Ovary (tissue), 9 donors: ENCODE data around the gene ATG9B. TPM values are rescaled to one million over a fixed set of nuclear protein-coding genes. Genes with fewer than 3 reads are reported as not detected.
"Not testable (repeated sequence)": the region's sequence is repeated elsewhere in the genome, so short reads cannot be mapped to it uniquely, and the experiment has no call there.

Experiments used
- DNase-seq, 5 donors: peaks; one replicate each; pipeline ENCODE4 v3.0.0-alpha.2; 2019 to 2020
- H3K27ac ChIP-seq, 2 donors: fragments of 200-600 bp; one replicate each; pipeline versions ENCODE4 v1.5.1 to v1.8.0; 2019 to 2022
- H3K27me3 ChIP-seq: fragments of 200-600 bp; one replicate; pipeline ENCODE4 v1.8.0; 2022
- H3K36me3 ChIP-seq: fragments of 200-600 bp; sonication (generic); one replicate; pipeline ENCODE4 v1.5.1; 2019
- H3K4me1 ChIP-seq: one replicate; pipeline ENCODE4 v1.8.1; 2013; ENCODE audit warnings: mild to moderate bottlenecking, moderate library complexity; ENCODE audit not compliant: insufficient read depth
- H3K4me3 ChIP-seq: fragments of 200-600 bp; sonication (generic); one replicate; pipeline ENCODE4 v1.5.1; 2017
- H3K9me3 ChIP-seq, 2 donors: fragments of 200-600 bp in 1 of 2; sonication (generic) in 1 of 2; one replicate each; pipeline versions ENCODE4 v1.5.1 to v1.8.1; 2013 to 2019; ENCODE audit warnings: mild to moderate bottlenecking in 1 of 2, moderate library complexity in 1 of 2
- EP300 ChIP-seq: sonication (generic); formaldehyde crosslinking; IDR thresholded peaks from one replicate; pipeline ENCODE4 v1.6.1; 2017; ENCODE audit warnings: antibody characterized with exemption
- POLR2A ChIP-seq: fragments of 450-650 bp; IDR thresholded peaks from one replicate; pipeline ENCODE4 v1.6.1; 2017; ENCODE audit warnings: antibody characterized with exemption, mild to moderate bottlenecking, moderate library complexity
- WGBS, 3 donors: extraction: QIAGEN DNeasy Blood & Tissue Kit in 1 of 3; methylation state at CpG; one replicate each; pipeline versions ENCODE4 v1.1.5 to v1.1.7; 2013 to 2017; 5-methylcytosine and 5-hydroxymethylcytosine counted together
- intact Hi-C, 4 donors: fragments of 100-400 bp; cut with DNase I; formaldehyde crosslinking; loops; one replicate each; pipeline versions ENCODE4 v1.11.0 to v1.15.1; 2022 to 2023
- polyA plus RNA-seq, 2 donors: library from polyadenylated mRNA; stranded (reverse); fragments of 200-250 nt in 1 of 2; fragments of 350-450 nt in 1 of 2; fragmentation: Illumina TruSeq in 1 of 2; extraction: RNeasy Lipid Tissue Mini Kit (QIAGEN cat#74804) in 1 of 2; gene quantifications; one replicate each; pipeline ENCODE4 v1.2.3, GENCODE V29; 2013 to 2014
- total RNA-seq, 7 donors: library from RNA; depleted of rRNA in 2 of 7; stranded (reverse); fragments of >200 nt in 2 of 7; fragmentation: NEBNext Ultra II Directional in 3 of 7; extraction: Animal tissue kit (Norgen Biotek cat#: 25700) in 3 of 7; gene quantifications; one replicate each; pipeline versions ENCODE4 v1.1.0 to v1.2.4, GENCODE V29; 2016 to 2023
- TF ChIP-seq, protein P1 (sequence below), 3 donors: fragments of 450-650 bp in 2 of 3; fragments of 200-600 bp in 1 of 3; IDR thresholded peaks; one replicate each; pipeline versions ENCODE4 v1.5.1 to v1.8.0; 2016 to 2022; ENCODE audit warnings: antibody characterized with exemption in 3 of 3, mild to moderate bottlenecking in 1 of 3
- donor health status: DM: no; HTN: no; CAD: no; lungs with moderate emphysema.
- donor health status: DM: no; HTN: no; CAD: no.
- donor health status: Bipolar disorder and iron deficiency.
- donor health status: DM: yes; HTN: yes; CAD: no.
- donor health status: DM: no; HTN: no; CAD: no.
- donor health status: DM: yes; HTN: yes; CAD: no.

Gene ATG9B
- total and polyA plus RNA-seq, 9 donors, result 0.03 to 1.0 (median 0.35) TPM

- WGBS, 3 donors, result 0 to 1% (median 0%) methylated on average over 50 to 53 of the region's 53 CpGs
- Histone ChIP-seq H3K4me3 (peak within 1 kb of the TSS; percentile 82), H3K27ac (peak within 1 kb of the TSS in 1 of 2 donors; percentile 74), H3K27me3 (no peaks in the 10 kb centered on the region), H3K9me3 (no peaks in the 10 kb centered on the region), H3K4me1 (peaks cover 4% of the 10 kb centered on the region), H3K36me3 (no peaks in the 10 kb centered on the region)
- peak; percentile 97 to 100 (median 98) for DNase-seq
- TF ChIP-seq EP300, result peak; percentile 2
- TF ChIP-seq, protein P1, sequence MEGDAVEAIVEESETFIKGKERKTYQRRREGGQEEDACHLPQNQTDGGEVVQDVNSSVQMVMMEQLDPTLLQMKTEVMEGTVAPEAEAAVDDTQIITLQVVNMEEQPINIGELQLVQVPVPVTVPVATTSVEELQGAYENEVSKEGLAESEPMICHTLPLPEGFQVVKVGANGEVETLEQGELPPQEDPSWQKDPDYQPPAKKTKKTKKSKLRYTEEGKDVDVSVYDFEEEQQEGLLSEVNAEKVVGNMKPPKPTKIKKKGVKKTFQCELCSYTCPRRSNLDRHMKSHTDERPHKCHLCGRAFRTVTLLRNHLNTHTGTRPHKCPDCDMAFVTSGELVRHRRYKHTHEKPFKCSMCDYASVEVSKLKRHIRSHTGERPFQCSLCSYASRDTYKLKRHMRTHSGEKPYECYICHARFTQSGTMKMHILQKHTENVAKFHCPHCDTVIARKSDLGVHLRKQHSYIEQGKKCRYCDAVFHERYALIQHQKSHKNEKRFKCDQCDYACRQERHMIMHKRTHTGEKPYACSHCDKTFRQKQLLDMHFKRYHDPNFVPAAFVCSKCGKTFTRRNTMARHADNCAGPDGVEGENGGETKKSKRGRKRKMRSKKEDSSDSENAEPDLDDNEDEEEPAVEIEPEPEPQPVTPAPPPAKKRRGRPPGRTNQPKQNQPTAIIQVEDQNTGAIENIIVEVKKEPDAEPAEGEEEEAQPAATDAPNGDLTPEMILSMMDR (IDR thresholded peaks at IDR 0.05), result peak in 2 of 3 donors; percentile 45 to 64
- TF ChIP-seq POLR2A, result peak; percentile 58
- intact Hi-C loops, result loop anchor here in 1 of 4 donors (2.0 kb wide), 1 partner anchor 58 kb away; the partner anchor contains the start of gene AGAP3
These were observed 4.0 kb upstream of the ATG9B start, which contains the start of gene ABCB8 for GRCh38 chr7:151028131-151028947. Gene ABCB8 (plus strand): TSS chr7:151028450. CDS start chr7:151028516, 66 bp downstream.

DNA sequence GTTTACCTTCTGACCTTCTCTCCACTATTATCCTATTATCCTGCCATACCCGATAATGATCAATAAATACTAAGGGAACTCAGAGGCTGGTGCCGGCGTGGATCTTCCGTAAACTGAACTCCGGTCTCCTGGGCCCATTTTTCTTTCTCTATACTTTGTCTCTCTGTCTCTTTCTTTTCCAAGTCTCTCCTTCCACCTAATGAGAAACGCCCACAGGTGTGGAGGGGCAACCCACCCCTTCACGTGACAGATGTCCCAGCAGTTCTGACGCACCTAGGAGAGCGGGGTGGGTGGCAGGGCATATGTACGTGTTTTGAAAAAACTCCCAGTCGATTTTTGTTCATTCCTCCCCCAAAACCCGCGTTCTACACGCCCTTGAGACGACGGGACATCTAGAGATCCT is 3.4 kb upstream of the ATG9B start:
- Histone ChIP-seq H3K27ac (peak overlapping the region in 1 of 2 donors; percentile 74), H3K4me3 (peak overlapping the region; percentile 82)
- H3K4me1 ChIP-seq, DNase-seq, H3K27me3 ChIP-seq, H3K36me3 ChIP-seq, H3K9me3 ChIP-seq: not testable (repeated sequence)
- intact Hi-C loops, result loop anchor here in 1 of 4 donors (2.0 kb wide), 1 partner anchor 59 kb away; the partner anchor contains the start of gene AGAP3
- 8 to 17% (median 14%) methylated on average over 16 of the region's 16 CpGs for whole genome bisulfite sequencing, 3 donors

DNA sequence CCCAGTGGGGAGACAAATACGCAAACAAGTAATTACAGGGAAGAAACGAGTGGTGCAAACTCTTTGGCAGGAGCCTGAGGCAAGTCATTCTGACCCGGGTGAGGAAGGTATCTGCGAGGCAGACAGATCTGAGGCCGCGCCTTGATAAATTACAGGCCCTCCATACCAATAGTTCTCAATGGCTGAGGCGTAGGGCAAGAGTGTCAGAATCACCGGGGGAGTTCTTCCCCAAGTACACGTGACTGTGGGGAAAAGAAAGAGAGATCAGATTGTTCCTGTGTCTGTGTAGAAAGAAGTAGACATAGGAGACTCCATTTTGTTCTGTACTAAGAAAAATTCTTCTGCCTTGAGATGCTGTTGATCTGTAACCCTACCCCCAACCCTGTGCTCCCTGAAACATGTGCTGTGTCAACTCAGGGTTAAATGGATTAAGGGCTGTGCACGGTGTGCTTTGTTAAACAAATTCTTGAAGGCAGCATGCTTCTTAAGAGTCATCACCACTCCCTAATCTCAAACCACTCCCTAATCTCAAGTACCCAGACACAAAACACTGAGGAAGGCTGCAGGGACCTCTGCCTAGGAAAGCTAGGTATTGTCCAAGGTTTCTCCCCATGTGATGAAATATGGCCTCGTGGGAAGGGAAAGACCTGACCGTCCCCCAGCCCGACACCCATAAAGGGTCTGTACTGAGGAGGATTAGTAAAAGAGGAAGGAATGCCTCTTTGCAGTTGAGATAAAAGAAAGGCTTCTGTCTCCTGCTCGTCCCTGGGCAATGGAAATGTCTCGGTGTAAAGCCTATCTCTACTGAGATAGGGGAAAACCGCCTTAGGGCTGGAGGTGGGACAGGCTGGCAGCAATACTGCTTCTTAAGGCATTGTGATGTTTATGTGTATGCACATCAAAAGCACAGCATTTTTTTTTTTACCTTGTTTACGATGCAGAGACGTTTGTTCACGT is 2.8 kb upstream of the ATG9B start:
- 40 to 46% (median 43%) methylated on average over 19 of the region's 19 CpGs for WGBS, 3 donors
- intact Hi-C loops, H3K36me3 ChIP-seq, H3K9me3 ChIP-seq, H3K27me3 ChIP-seq, H3K4me1 ChIP-seq, H3K4me3 ChIP-seq, DNase-seq, H3K27ac ChIP-seq: not testable (repeated sequence)

DNA sequence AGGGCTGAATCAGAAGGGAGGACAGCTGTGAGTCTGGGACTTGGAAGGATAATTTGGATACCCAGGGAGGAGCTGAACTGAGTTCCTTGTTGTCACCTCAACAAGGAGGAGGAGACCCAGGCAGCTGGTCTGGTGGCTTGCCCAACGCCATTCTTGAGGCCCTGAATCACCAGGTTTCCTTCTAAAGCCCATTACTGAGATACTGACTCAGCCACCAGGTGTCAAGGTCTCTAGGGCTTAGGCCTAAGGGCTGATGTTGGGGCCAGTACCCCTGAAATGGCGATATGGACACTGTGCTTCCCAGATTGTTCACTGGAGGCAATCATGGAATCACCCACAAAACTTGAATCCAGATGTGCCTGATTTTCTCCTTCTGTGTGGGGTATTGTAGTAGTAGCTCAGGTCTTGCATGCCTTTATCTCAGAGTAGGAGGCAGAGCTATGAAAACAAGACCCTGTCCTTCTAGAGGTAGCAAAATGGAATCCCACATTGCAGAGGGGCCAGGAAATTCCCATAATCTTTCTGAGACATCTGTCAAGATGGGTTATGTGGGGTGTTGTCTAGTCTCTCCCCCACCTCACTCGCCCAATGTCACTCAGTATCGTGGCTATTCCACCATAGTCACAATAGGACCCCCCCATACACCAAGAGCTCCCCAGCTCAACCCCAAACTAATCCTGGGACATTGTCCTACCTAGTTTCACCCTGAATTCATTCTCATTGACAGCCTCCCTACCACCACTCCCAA is 1.8 kb upstream of the ATG9B start:
- intact Hi-C loops, result no loop called here
- Histone ChIP-seq H3K9me3 (no peaks in the 10 kb centered on the region), H3K27me3 (no peaks in the 10 kb centered on the region), H3K36me3 (no peaks in the 10 kb centered on the region), H3K4me3 (no peak overlapping the region), H3K27ac (no peak overlapping the region), H3K4me1 (peaks cover 4% of the 10 kb centered on the region)
- DNase-seq, result no peak
- WGBS, 3 donors, result 83 to 87% (median 83%) methylated on average over 4 of the region's 4 CpGs
- no peak for TF ChIP-seq EP300
- TF ChIP-seq, protein P1 (IDR thresholded peaks at IDR 0.05), result no peak
- TF ChIP-seq POLR2A, result no peak

GRCh38 chr7:151023232-151023631 is 1.1 kb downstream of the ATG9B start:
- H3K4me1 ChIP-seq, result peaks cover 1% of the 10 kb centered on the region
- H3K27me3 ChIP-seq, result no peaks in the 10 kb centered on the region
- intact Hi-C loops, result no loop called here
- WGBS, 3 donors, result 76 to 85% (median 80%) methylated on average over 10 of the region's 10 CpGs
- H3K9me3 ChIP-seq, result no peaks in the 10 kb centered on the region
- H3K27ac ChIP-seq, result no peak overlapping the region
- TF ChIP-seq, protein P1 (IDR thresholded peaks at IDR 0.05), result no peak
- TF ChIP-seq EP300, result no peak
- no peak for TF ChIP-seq POLR2A
- H3K4me3 ChIP-seq, result no peak overlapping the region
- DNase-seq, result no peak
- no peaks in the 10 kb centered on the region for H3K36me3 ChIP-seq
